Psoas muscle (tissue), 8 donors: ENCODE results near the gene KNTC1. TPM values are rescaled to one million over a fixed set of nuclear protein-coding genes. Genes with fewer than 3 reads are reported as not detected.

Experiments used
- ATAC-seq, 4 donors: fragments of 200-7000 bp; cut with Tn5 transposase; one replicate each; pipeline ENCODE4 v1.9.1; 2020; ENCODE audit warnings: moderate library complexity in 3 of 4, mild to moderate bottlenecking in 2 of 4
- DNase-seq, 2 donors: peaks; one replicate each; pipeline ENCODE4 v3.0.0-alpha.2; 2020
- H3K27ac ChIP-seq: fragments of 200-600 bp; one replicate; pipeline ENCODE4 v1.8.0; 2022
- H3K27me3 ChIP-seq, 3 donors: fragments of 200-600 bp in 1 of 3; one replicate each; pipeline versions ENCODE4 v1.6.1 to v1.8.0; 2013 to 2022; ENCODE audit warnings: low read length in 2 of 3, mild to moderate bottlenecking in 2 of 3, moderate library complexity in 1 of 3; ENCODE audit not compliant: insufficient read depth in 3 of 3
- H3K36me3 ChIP-seq, 2 donors: fragments of 200-600 bp in 1 of 2; one replicate each; pipeline versions ENCODE4 v1.6.1 to v1.8.0; 2013 to 2022; ENCODE audit warnings: low read depth in 1 of 2, mild to moderate bottlenecking in 1 of 2, moderate library complexity in 1 of 2; ENCODE audit not compliant: insufficient read depth in 1 of 2
- H3K4me1 ChIP-seq: fragments of 200-600 bp; one replicate; pipeline ENCODE4 v1.8.0; 2022
- H3K4me3 ChIP-seq: fragments of 200-600 bp; one replicate; pipeline ENCODE4 v1.8.0; 2022; ENCODE audit warnings: mild to moderate bottlenecking
- H3K9me3 ChIP-seq: fragments of 200-600 bp; one replicate; pipeline ENCODE4 v1.8.0; 2022
- whole genome bisulfite sequencing, 3 donors: extraction: QIAGEN DNeasy Blood & Tissue Kit; methylation state at CpG; one replicate each; pipeline versions ENCODE4 v1.1.6 to v1.1.7; 2013; 5-methylcytosine and 5-hydroxymethylcytosine counted together
- intact Hi-C, 2 donors: fragments of 100-400 bp; cut with DNase I; formaldehyde crosslinking; loops; one replicate each; pipeline versions ENCODE4 v1.11.0 to v1.14.2; 2022
- polyA plus RNA-seq, 3 donors: library from polyadenylated mRNA; stranded (reverse); fragments of 200-250 nt; gene quantifications; one replicate each; pipeline ENCODE4 v1.2.3, GENCODE V29; 2013
- total RNA-seq, 4 donors: library from RNA; stranded (reverse); fragmentation: NEBNext Ultra II Directional in 2 of 4; extraction: Animal tissue kit (Norgen Biotek cat#: 25700) in 2 of 4; gene quantifications; one replicate each; pipeline versions ENCODE4 v1.2.1 to v1.2.4, GENCODE V29; 2021 to 2023
- TF ChIP-seq, protein P1 (sequence below): fragments of 200-600 bp; IDR thresholded peaks from one replicate; pipeline ENCODE4 v1.8.0; 2022; ENCODE audit warnings: antibody characterized with exemption
- donor health status: healthy with polysubstance abuse.
- donor health status: DM: no; HTN: no; CAD: no; lungs with moderate emphysema.
- donor health status: Bipolar disorder and iron deficiency.
- donor health status: healthy.
- donor health status: DM: yes; HTN: yes; CAD: no.
- donor health status: DM: no; HTN: no; CAD: no.
- donor health status: DM: no; HTN: no; CAD: no.
- donor health status: DM: yes; HTN: yes; CAD: no.

The KNTC1 gene
- total and polyA plus RNA-seq, 7 donors: 1.5 to 3.3 (median 2.0) TPM

DNA sequence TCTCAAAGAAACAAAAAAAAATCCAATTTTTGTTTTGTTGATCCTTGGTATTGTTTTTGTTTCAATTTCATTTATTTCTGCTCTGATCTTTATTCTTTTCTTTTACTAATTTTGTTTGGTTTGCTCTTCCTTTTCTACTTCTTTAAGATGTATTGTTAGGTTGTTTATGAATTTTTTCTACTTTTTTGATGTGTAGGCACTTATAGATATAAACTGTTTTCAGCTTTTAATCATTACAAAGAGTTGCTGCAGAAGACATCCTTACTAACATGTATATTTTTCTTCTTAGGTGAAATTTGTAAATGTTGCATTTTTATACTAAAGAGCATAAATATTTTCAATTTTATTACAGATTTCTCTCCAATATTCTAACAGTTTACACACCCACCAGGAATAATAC lies 69.8 kb downstream of the KNTC1 start:
- ATAC-seq (no peak), DNase-seq (no peak)
- intact Hi-C loops: loop anchor here in 1 of 2 donors (10.0 kb wide), 1 partner anchor 1168 kb away; the partner anchor contains the start of gene DNAH10
- no peaks in the 10 kb centered on the region for H3K4me1 ChIP-seq
- H3K27me3 ChIP-seq: no peaks in the 10 kb centered on the region
- H3K27ac ChIP-seq: no peak overlapping the region
- H3K36me3 ChIP-seq: peaks cover 0 to 13% of the 10 kb centered on the region in 2 donors
- no peaks in the 10 kb centered on the region for H3K9me3 ChIP-seq
- TF ChIP-seq, protein P1, sequence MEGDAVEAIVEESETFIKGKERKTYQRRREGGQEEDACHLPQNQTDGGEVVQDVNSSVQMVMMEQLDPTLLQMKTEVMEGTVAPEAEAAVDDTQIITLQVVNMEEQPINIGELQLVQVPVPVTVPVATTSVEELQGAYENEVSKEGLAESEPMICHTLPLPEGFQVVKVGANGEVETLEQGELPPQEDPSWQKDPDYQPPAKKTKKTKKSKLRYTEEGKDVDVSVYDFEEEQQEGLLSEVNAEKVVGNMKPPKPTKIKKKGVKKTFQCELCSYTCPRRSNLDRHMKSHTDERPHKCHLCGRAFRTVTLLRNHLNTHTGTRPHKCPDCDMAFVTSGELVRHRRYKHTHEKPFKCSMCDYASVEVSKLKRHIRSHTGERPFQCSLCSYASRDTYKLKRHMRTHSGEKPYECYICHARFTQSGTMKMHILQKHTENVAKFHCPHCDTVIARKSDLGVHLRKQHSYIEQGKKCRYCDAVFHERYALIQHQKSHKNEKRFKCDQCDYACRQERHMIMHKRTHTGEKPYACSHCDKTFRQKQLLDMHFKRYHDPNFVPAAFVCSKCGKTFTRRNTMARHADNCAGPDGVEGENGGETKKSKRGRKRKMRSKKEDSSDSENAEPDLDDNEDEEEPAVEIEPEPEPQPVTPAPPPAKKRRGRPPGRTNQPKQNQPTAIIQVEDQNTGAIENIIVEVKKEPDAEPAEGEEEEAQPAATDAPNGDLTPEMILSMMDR: no peak
- H3K4me3 ChIP-seq: no peak overlapping the region

DNA sequence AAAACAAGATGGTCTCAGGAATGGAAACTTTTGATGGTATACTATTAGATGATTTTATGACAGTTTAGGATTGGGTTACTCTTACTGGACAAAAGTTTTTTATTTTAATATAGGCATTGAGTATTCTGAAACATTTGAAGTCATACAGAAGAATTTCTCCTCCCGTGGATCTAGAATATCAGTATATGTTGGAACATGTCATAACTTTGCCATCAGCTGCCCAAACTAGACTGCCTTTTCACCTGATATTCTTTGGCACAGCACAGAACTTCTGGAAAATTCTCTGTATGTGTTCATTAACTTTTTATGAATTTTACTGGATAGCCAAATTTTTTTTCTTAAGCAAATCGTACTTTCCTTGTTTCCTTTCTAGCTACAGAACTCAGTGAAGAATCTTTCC lies 75.4 kb downstream of the KNTC1 start:
- no peak for ATAC-seq
- intact Hi-C loops: no loop called here
- Histone ChIP-seq H3K27me3 (no peaks in the 10 kb centered on the region), H3K4me3 (no peak overlapping the region), H3K4me1 (no peaks in the 10 kb centered on the region), H3K9me3 (no peaks in the 10 kb centered on the region), H3K27ac (no peak overlapping the region), H3K36me3 (peaks cover 0 to 17% of the 10 kb centered on the region in 2 donors)
- WGBS, 3 donors: 91 to 96% (median 94%) methylated on average over 2 of the region's 2 CpGs
- TF ChIP-seq, protein P1: no peak
- no peak for DNase-seq

DNA sequence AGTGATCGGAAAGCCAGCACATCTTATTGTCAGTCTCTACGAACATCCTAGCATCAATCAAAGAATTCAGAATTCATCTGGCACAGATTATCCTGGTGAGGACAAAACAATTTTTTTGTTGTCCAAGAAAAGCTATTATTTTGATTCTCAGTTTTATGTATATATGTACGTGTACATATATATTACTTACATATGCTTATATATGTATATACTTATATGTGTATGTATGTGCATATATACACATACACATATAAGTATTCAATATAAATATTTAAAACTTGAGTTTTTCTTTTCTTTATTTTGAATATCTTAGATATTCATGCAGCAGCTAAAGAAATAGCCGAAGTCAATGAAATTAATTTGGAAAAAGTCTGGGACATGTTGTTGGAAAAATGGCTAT lies 77.9 kb downstream of the KNTC1 start:
- no peak for ATAC-seq
- no peaks in the 10 kb centered on the region for H3K27me3 ChIP-seq
- TF ChIP-seq, protein P1: no peak
- intact Hi-C loops: loop anchor here in 1 of 2 donors (2.0 kb wide), 1 partner anchor 20 kb away; no protein-coding TSS in a partner anchor
- H3K4me3 ChIP-seq: no peak overlapping the region
- H3K4me1 ChIP-seq: no peaks in the 10 kb centered on the region
- no peaks in the 10 kb centered on the region for H3K9me3 ChIP-seq
- DNase-seq: no peak
- H3K36me3 ChIP-seq: peaks cover 0 to 14% of the 10 kb centered on the region in 2 donors
- WGBS, 3 donors: 92 to 95% (median 95%) methylated on average over 4 of the region's 4 CpGs
- H3K27ac ChIP-seq: no peak overlapping the region

DNA sequence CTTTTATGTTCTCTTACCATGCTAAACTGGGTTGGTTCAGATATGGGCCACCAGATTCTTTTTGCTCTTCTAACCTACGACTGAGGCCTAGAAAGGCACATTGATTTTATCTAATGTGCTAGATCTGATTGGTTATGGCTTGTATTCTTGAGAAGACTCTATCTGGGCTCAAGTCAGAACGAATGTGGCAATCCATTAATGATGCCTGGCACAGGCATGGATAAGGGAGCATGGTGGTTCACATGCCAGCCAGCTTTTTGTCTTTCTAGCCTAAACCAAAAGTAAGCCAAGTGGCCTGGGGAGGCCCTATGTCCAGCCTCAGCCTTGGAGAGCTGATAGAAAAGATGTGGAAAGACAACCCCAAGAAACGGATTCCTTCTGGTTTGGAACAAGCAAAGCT lies 82.7 kb downstream of the KNTC1 start:
- H3K4me1 ChIP-seq: no peaks in the 10 kb centered on the region
- H3K9me3 ChIP-seq: no peaks in the 10 kb centered on the region
- ATAC-seq: no peak
- TF ChIP-seq, protein P1: no peak
- 69 to 90% (median 74%) methylated on average over 3 of the region's 3 CpGs for WGBS, 3 donors
- no peak overlapping the region for H3K4me3 ChIP-seq
- no peak for DNase-seq
- H3K27me3 ChIP-seq: no peaks in the 10 kb centered on the region
- H3K27ac ChIP-seq: no peak overlapping the region
- H3K36me3 ChIP-seq: peaks cover 0 to 22% of the 10 kb centered on the region in 2 donors
- intact Hi-C loops: no loop called here

DNA sequence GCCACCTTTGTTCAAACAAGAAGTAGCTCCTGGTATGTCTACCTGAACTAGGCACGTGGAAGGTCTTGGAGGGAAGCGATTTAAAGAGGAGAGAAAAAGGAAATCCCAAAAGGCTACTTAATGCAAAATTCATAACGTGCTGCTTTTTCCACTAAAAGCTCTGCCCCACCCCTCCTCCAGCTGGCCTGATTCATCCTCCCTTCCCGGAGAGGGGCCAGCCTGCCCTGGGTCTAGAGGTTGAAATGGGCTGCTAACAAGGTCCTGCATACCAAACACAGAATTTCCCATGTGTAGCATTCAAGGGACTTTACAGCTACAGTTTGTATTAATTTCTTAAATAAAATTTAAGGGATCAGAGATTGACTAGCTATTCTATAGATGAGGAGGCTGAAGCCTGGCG lies 83.2 kb downstream of the KNTC1 start:
- peaks cover 0 to 18% of the 10 kb centered on the region in 2 donors for H3K36me3 ChIP-seq

More for the DNA sequence above, 83.2 kb downstream of the KNTC1 start:
- 85 to 89% (median 89%) methylated on average over 5 of the region's 5 CpGs for WGBS, 3 donors
- ATAC-seq (no peak), DNase-seq (no peak)
- Histone ChIP-seq H3K9me3 (no peaks in the 10 kb centered on the region), H3K27me3 (no peaks in the 10 kb centered on the region), H3K27ac (no peak overlapping the region), H3K4me3 (no peak overlapping the region), H3K4me1 (no peaks in the 10 kb centered on the region)
- intact Hi-C loops: no loop called here
- TF ChIP-seq, protein P1: no peak
